SK-N-SH treated with all-trans-retinoic acid at 6 μM for 48 hours (cell line): Measurements from ENCODE around the gene B4GALT6.

Experiments used
- OSR1 ChIP-seq: fragments of 250-450 bp; sonication (Bioruptor Pico); IDR thresholded peaks from 2 replicates; pipeline ENCODE4 v1.8.0; 2022; ENCODE audit warnings: moderate library complexity, mild to moderate bottlenecking, inconsistent platforms
- PPARA ChIP-seq: fragments of 250-450 bp; sonication (Bioruptor Pico); IDR thresholded peaks from 2 replicates; pipeline ENCODE4 v1.5.0; 2020; ENCODE audit warnings: mild to moderate bottlenecking, borderline replicate concordance
- SNAI2 ChIP-seq: fragments of 250-450 bp; sonication (Bioruptor Pico); IDR thresholded peaks from 2 replicates; pipeline ENCODE4 v1.5.0; 2020; ENCODE audit warnings: mild to moderate bottlenecking, moderate library complexity
- TCF4 ChIP-seq: fragments of 250-450 bp; sonication (Bioruptor Pico); IDR thresholded peaks from 2 replicates; pipeline ENCODE4 v1.8.0; 2021; ENCODE audit warnings: mild to moderate bottlenecking, moderate library complexity, borderline replicate concordance
- ZNF565 ChIP-seq: fragments of 450-650 bp; formaldehyde crosslinking; conservative IDR thresholded peaks from 2 replicates; pipeline ENCODE4 v1.5.0; 2020; ENCODE audit warnings: low read depth, mild to moderate bottlenecking, moderate library complexity
- TF ChIP-seq, protein P1 (sequence below): fragments of 250-450 bp; sonication (Bioruptor Pico); IDR thresholded peaks from 2 replicates; pipeline ENCODE4 v1.8.0; 2020; ENCODE audit warnings: mild to moderate bottlenecking, moderate library complexity, borderline replicate concordance
- TF ChIP-seq, protein P2 (sequence below): fragments of 250-450 bp; sonication (Bioruptor Pico); IDR thresholded peaks from 2 replicates; pipeline ENCODE4 v1.8.0; 2021; ENCODE audit warnings: low read depth, mild to moderate bottlenecking, moderate library complexity, borderline replicate concordance
- TF ChIP-seq, protein P3 (sequence below): fragments of 250-450 bp; sonication (Bioruptor Pico); IDR thresholded peaks from 2 replicates; pipeline ENCODE4 v1.5.1; 2020; ENCODE audit warnings: low read depth, mild to moderate bottlenecking, moderate library complexity

DNA sequence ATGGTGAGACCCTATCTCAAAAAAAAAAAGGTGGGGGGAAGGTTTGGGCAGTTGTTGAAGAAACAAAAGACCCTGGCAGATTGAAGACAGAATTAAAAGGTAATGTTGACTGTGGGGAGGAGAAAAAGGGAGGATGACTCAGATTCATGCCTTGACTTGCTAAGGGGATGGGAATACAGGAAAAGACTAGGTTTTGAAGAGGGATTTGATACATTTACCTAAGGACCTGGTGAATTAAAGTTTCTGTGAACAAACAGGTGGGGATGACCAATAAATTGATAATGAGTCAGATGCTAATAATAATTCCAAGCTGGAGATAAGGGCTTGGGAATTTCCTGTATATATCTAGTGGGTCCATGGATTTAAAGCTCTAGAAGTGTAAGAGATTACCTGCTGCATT lies 65.1 kb downstream of the B4GALT6 start:
- TF ChIP-seq TCF4 (CRISPR knock-in tag) (no peak), ZNF565 (CRISPR knock-in tag) (no peak), SNAI2 (no peak), PPARA (no peak), OSR1 (CRISPR knock-in tag) (no peak)
- TF ChIP-seq, protein P1, sequence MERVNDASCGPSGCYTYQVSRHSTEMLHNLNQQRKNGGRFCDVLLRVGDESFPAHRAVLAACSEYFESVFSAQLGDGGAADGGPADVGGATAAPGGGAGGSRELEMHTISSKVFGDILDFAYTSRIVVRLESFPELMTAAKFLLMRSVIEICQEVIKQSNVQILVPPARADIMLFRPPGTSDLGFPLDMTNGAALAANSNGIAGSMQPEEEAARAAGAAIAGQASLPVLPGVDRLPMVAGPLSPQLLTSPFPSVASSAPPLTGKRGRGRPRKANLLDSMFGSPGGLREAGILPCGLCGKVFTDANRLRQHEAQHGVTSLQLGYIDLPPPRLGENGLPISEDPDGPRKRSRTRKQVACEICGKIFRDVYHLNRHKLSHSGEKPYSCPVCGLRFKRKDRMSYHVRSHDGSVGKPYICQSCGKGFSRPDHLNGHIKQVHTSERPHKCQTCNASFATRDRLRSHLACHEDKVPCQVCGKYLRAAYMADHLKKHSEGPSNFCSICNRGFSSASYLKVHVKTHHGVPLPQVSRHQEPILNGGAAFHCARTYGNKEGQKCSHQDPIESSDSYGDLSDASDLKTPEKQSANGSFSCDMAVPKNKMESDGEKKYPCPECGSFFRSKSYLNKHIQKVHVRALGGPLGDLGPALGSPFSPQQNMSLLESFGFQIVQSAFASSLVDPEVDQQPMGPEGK, result no peak
- TF ChIP-seq, protein P2, sequence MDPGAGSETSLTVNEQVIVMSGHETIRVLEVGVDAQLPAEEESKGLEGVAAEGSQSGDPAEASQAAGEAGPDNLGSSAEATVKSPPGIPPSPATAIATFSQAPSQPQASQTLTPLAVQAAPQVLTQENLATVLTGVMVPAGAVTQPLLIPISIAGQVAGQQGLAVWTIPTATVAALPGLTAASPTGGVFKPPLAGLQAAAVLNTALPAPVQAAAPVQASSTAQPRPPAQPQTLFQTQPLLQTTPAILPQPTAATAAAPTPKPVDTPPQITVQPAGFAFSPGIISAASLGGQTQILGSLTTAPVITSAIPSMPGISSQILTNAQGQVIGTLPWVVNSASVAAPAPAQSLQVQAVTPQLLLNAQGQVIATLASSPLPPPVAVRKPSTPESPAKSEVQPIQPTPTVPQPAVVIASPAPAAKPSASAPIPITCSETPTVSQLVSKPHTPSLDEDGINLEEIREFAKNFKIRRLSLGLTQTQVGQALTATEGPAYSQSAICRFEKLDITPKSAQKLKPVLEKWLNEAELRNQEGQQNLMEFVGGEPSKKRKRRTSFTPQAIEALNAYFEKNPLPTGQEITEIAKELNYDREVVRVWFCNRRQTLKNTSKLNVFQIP (CRISPR knock-in tag), result no peak
- TF ChIP-seq, protein P3, sequence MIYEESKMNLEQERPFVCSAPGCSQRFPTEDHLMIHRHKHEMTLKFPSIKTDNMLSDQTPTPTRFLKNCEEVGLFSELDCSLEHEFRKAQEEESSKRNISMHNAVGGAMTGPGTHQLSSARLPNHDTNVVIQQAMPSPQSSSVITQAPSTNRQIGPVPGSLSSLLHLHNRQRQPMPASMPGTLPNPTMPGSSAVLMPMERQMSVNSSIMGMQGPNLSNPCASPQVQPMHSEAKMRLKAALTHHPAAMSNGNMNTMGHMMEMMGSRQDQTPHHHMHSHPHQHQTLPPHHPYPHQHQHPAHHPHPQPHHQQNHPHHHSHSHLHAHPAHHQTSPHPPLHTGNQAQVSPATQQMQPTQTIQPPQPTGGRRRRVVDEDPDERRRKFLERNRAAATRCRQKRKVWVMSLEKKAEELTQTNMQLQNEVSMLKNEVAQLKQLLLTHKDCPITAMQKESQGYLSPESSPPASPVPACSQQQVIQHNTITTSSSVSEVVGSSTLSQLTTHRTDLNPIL (CRISPR knock-in tag), result no peak
